H9 (cell line): ENCODE measurements around the gene STIM2. TPM values are rescaled to one million over a fixed set of nuclear protein-coding genes. Genes with fewer than 3 reads are reported as not detected.
"Not testable (repeated sequence)": the region's sequence is repeated elsewhere in the genome, so short reads cannot be mapped to it uniquely, and the experiment has no call there.

ENCODE experiments used
- DNase-seq: peaks from one replicate; pipeline ENCODE4 v3.0.0-alpha.2; 2017
- H2AFZ ChIP-seq: one replicate; pipeline ENCODE4 v1.6.1; 2013; ENCODE audit warnings: mild to moderate bottlenecking, low read length, control low read depth, moderate library complexity
- H2AK5ac ChIP-seq: 2 replicates; pipeline ENCODE4 v1.6.1; 2013; ENCODE audit warnings: low read length, control low read depth, mixed read lengths; ENCODE audit not compliant: insufficient read length
- H2BK120ac ChIP-seq: one replicate; pipeline ENCODE4 v1.6.1; 2013; ENCODE audit warnings: low read depth, mild to moderate bottlenecking, low read length, control low read depth, inconsistent platforms; ENCODE audit not compliant: poor library complexity, severe bottlenecking
- H2BK12ac ChIP-seq: 2 replicates; pipeline ENCODE4 v1.6.1; 2013; ENCODE audit warnings: low read length, control low read depth, mixed read lengths, low read depth; ENCODE audit not compliant: insufficient read length
- H2BK15ac ChIP-seq: 2 replicates; pipeline ENCODE4 v1.6.1; 2013; ENCODE audit warnings: low read depth, low read length, control low read depth
- H2BK20ac ChIP-seq: one replicate; pipeline ENCODE4 v1.6.1; 2013; ENCODE audit warnings: low read depth, mild to moderate bottlenecking, low read length, control low read depth, inconsistent platforms; ENCODE audit not compliant: poor library complexity, severe bottlenecking
- H2BK5ac ChIP-seq: 2 replicates; pipeline ENCODE4 v1.6.1; 2013; ENCODE audit warnings: low read length, control low read depth, mixed read lengths; ENCODE audit not compliant: insufficient read length
- H3K14ac ChIP-seq: 2 replicates; pipeline ENCODE4 v1.6.1; 2013; ENCODE audit warnings: low read length, control low read depth; ENCODE audit not compliant: insufficient read depth
- H3K18ac ChIP-seq: 2 replicates; pipeline ENCODE4 v1.6.1; 2013; ENCODE audit warnings: low read depth, mild to moderate bottlenecking, mixed read lengths, low read length, control low read depth; ENCODE audit not compliant: insufficient read length
- H3K23ac ChIP-seq: 2 replicates; pipeline ENCODE4 v1.6.1; 2013; ENCODE audit warnings: low read length, control low read depth, mixed read lengths, low read depth; ENCODE audit not compliant: insufficient read length
- H3K23me2 ChIP-seq: 2 replicates; pipeline ENCODE4 v1.6.1; 2013; ENCODE audit warnings: low read depth, mild to moderate bottlenecking, mixed read lengths, low read length, control low read depth; ENCODE audit not compliant: insufficient read length, poor library complexity, severe bottlenecking
- H3K27ac ChIP-seq: 2 replicates; pipeline ENCODE4 v1.5.1; 2013; ENCODE audit warnings: low read length, control low read depth, mixed read lengths, low read depth; ENCODE audit not compliant: insufficient read length
- H3K27me3 ChIP-seq: 2 replicates; pipeline ENCODE4 v1.6.1; 2013; ENCODE audit warnings: low read length, control low read depth, inconsistent platforms; ENCODE audit not compliant: insufficient read depth
- H3K4ac ChIP-seq: 2 replicates; pipeline ENCODE4 v1.6.1; 2013; ENCODE audit warnings: low read depth, mild to moderate bottlenecking, control low read depth, inconsistent platforms, low read length, moderate library complexity
- H3K4me1 ChIP-seq: 2 replicates; pipeline ENCODE4 v1.6.1; 2013; ENCODE audit warnings: low read length, control low read depth, inconsistent platforms; ENCODE audit not compliant: insufficient read depth
- H3K4me2 ChIP-seq: 2 replicates; pipeline ENCODE4 v1.6.1; 2013; ENCODE audit warnings: low read length, control low read depth, mixed read lengths; ENCODE audit not compliant: insufficient read length, insufficient read depth
- H3K56ac ChIP-seq: 2 replicates; pipeline ENCODE4 v1.6.1; 2013; ENCODE audit warnings: low read depth, mild to moderate bottlenecking, mixed read lengths, low read length, control low read depth; ENCODE audit not compliant: insufficient read length
- H3K79me1 ChIP-seq: 2 replicates; pipeline ENCODE4 v1.6.1; 2013; ENCODE audit warnings: low read depth, mild to moderate bottlenecking, moderate library complexity, low read length, control low read depth, inconsistent platforms; ENCODE audit not compliant: insufficient read depth, poor library complexity, severe bottlenecking
- H3K79me2 ChIP-seq: 2 replicates; pipeline ENCODE4 v1.6.1; 2013; ENCODE audit warnings: low read length, control low read depth, inconsistent platforms; ENCODE audit not compliant: insufficient read depth
- H3K9ac ChIP-seq: 2 replicates; pipeline ENCODE4 v1.6.1; 2013; ENCODE audit warnings: low read length, control low read depth, mixed read lengths; ENCODE audit not compliant: insufficient read length; ENCODE audit errors: extremely low read depth
- H3K9me3 ChIP-seq: one replicate; pipeline ENCODE4 v1.6.1; 2013; ENCODE audit warnings: low read depth, low read length, inconsistent platforms; ENCODE audit not compliant: control insufficient read depth
- H3T11ph ChIP-seq: one replicate; pipeline ENCODE4 v1.6.1; 2013; ENCODE audit warnings: mild to moderate bottlenecking, low read length, control low read depth, inconsistent platforms
- H4K20me1 ChIP-seq: one replicate; pipeline ENCODE4 v1.6.1; 2013; ENCODE audit not compliant: control insufficient read depth, insufficient read length, insufficient read depth
- H4K5ac ChIP-seq: 2 replicates; pipeline ENCODE4 v1.6.1; 2013; ENCODE audit warnings: low read depth, mild to moderate bottlenecking, mixed read lengths, low read length, control low read depth; ENCODE audit not compliant: insufficient read length
- H4K8ac ChIP-seq: replicated peaks from 2 replicates; pipeline ENCODE4 v1.6.1; 2013; ENCODE audit warnings: low read length, control low read depth, mixed read lengths, low read depth; ENCODE audit not compliant: insufficient read length
- H4K91ac ChIP-seq: 2 replicates; pipeline ENCODE4 v1.6.1; 2013; ENCODE audit warnings: low read depth, mild to moderate bottlenecking, moderate library complexity, mixed read lengths, low read length, control low read depth; ENCODE audit not compliant: insufficient read length
- H3K27ac Mint-ChIP-seq, 3 experiments: 2 replicates in 2 of 3; 3 replicates in 1 of 3; pipeline ENCODE4 v1.8.0; 2020 to 2021; ENCODE audit warnings: mixed read lengths in 3 of 3, mild to moderate bottlenecking in 1 of 3, moderate library complexity in 1 of 3
- H3K27me3 Mint-ChIP-seq: 2 replicates; pipeline ENCODE4 v1.8.0; 2021; ENCODE audit warnings: low read depth, mild to moderate bottlenecking, moderate library complexity, mixed read lengths
- H3K36me3 Mint-ChIP-seq, 3 experiments: 2 replicates in 2 of 3; 3 replicates in 1 of 3; pipeline ENCODE4 v1.8.0; 2020 to 2021; ENCODE audit warnings: low read depth in 3 of 3, mixed read lengths in 3 of 3; ENCODE audit not compliant: insufficient read depth in 1 of 3
- H3K4me1 Mint-ChIP-seq, 2 experiments: 2 replicates each; pipeline ENCODE4 v1.8.0; 2020; ENCODE audit warnings: mixed read lengths in 2 of 2
- H3K4me3 Mint-ChIP-seq, 2 experiments: 2 replicates in 1 of 2; 3 replicates in 1 of 2; pipeline ENCODE4 v1.8.0; 2020 to 2021; ENCODE audit warnings: mild to moderate bottlenecking in 2 of 2, mixed read lengths in 2 of 2, moderate library complexity in 1 of 2
- H3K9me3 Mint-ChIP-seq, 2 experiments: 2 replicates in 1 of 2; 3 replicates in 1 of 2; pipeline ENCODE4 v1.8.0; 2020; ENCODE audit warnings: mild to moderate bottlenecking in 2 of 2, mixed read lengths in 2 of 2, moderate library complexity in 1 of 2
- WGBS: extraction: QIAGEN DNeasy Blood & Tissue Kit; methylation state at CpG from one replicate; pipeline ENCODE4 v1.1.7; 2013; ENCODE audit warnings: missing lambda C conversion rate, low lambda C conversion rate, mixed read lengths; ENCODE audit not compliant: insufficient read length; ENCODE audit errors: extremely low coverage; 5-methylcytosine and 5-hydroxymethylcytosine counted together
- total RNA-seq: library from RNA; stranded (reverse); gene quantifications from 2 replicates; pipeline ENCODE4 v1.2.1, GENCODE V29; 2021
- TF ChIP-seq, protein P1 (sequence below): fragments of 200-600 bp; sonication (generic); conservative IDR thresholded peaks from 3 replicates; pipeline ENCODE4 v1.8.0; 2021; ENCODE audit warnings: antibody characterized with exemption, mild to moderate bottlenecking

The STIM2 gene
- total RNA-seq, 1 experiment from 2014 or later, result 26.2 TPM

DNA sequence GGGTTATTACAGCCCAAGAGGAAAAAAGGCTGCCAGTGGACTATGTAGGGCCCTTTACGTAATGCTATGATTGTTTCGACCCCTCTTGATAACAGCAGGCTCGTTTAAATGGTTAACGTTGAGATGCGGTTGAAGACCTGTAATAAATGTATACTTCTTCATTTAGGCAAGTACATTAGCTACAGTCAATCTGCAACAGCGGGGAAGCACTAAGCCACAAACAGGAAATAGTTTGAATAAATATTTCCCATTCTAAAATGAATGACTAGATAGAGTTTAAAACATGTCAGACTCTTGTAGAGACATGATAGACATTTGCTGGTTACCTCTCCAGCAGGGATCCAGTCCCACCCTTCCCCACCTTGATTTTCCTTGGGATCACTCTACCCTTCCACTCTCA lies 38.1 kb upstream of the STIM2 start:
- H3K9me3 Mint-ChIP-seq, result peaks cover 12 to 16% of the 10 kb centered on the region in 2 experiments
- Histone ChIP-seq H3K4ac (no peak overlapping the region), H3K27ac (no peak overlapping the region), H3K9me3 (no peaks in the 10 kb centered on the region), H2BK15ac (no peak overlapping the region), H3K79me1 (no peaks in the 10 kb centered on the region), H2AFZ (no peak overlapping the region), H2BK20ac (no peak overlapping the region), H4K20me1 (no peaks in the 10 kb centered on the region), H2BK5ac (no peak overlapping the region), H3K9ac (no peak overlapping the region), H3T11ph (no peak overlapping the region), H3K18ac (no peak overlapping the region), H2AK5ac (no peak overlapping the region), H3K14ac (no peak overlapping the region), H3K56ac (no peak overlapping the region), H3K4me1 (peaks cover 6% of the 10 kb centered on the region; the same call in 1 of the 2 replicates), H2BK120ac (no peak overlapping the region), H3K23me2 (no peaks in the 10 kb centered on the region), H4K5ac (no peak overlapping the region), H4K8ac (no peak overlapping the region), H4K91ac (no peak overlapping the region), H3K79me2 (no peaks in the 10 kb centered on the region), H3K27me3 (no peaks in the 10 kb centered on the region), H2BK12ac (no peak overlapping the region), H3K23ac (no peak overlapping the region), H3K4me2 (no peak overlapping the region)
- H3K27ac Mint-ChIP-seq, result peak overlapping the region in 1 of 3 experiments; percentile 36; a peak in 2 of 7 replicates
- H3K4me1 Mint-ChIP-seq, result peaks cover 17 to 23% of the 10 kb centered on the region in 2 experiments
- H3K27me3 Mint-ChIP-seq, result peaks cover 15% of the 10 kb centered on the region
- no CpG with 5 or more reads among the region's 6 CpGs for WGBS
- H3K4me3 Mint-ChIP-seq, result no peak overlapping the region
- peaks cover 7 to 12% (median 10%) of the 10 kb centered on the region in 3 experiments for H3K36me3 Mint-ChIP-seq
- DNase-seq, result no peak
- TF ChIP-seq, protein P1, sequence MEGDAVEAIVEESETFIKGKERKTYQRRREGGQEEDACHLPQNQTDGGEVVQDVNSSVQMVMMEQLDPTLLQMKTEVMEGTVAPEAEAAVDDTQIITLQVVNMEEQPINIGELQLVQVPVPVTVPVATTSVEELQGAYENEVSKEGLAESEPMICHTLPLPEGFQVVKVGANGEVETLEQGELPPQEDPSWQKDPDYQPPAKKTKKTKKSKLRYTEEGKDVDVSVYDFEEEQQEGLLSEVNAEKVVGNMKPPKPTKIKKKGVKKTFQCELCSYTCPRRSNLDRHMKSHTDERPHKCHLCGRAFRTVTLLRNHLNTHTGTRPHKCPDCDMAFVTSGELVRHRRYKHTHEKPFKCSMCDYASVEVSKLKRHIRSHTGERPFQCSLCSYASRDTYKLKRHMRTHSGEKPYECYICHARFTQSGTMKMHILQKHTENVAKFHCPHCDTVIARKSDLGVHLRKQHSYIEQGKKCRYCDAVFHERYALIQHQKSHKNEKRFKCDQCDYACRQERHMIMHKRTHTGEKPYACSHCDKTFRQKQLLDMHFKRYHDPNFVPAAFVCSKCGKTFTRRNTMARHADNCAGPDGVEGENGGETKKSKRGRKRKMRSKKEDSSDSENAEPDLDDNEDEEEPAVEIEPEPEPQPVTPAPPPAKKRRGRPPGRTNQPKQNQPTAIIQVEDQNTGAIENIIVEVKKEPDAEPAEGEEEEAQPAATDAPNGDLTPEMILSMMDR, result no peak

DNA sequence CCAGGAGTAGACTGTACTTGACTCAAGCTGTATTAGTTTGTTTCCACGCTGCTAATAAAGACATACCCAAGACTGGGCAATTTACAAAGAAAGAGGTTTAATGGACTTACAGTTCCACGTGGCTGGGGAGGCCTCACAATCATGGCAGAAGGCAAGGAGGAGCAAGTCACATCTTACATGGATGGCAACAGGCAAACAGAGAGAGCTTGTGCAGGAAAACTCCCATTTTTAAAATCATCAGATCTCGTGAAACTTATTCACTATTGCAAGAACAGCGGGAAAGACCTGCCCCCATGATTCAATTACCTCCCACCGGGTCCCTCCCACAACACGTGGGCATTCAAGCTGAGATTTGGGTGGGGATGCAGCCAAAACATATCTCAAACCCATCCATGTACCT lies 37.7 kb upstream of the STIM2 start:
- H3K4ac ChIP-seq, H4K20me1 ChIP-seq, H3K14ac ChIP-seq, H3K27me3 ChIP-seq, H3K18ac ChIP-seq, H2BK12ac ChIP-seq, H2BK15ac ChIP-seq, H3K79me1 ChIP-seq, H3K23me2 ChIP-seq, H3K9me3 ChIP-seq, H2BK120ac ChIP-seq, H3K4me2 ChIP-seq, H2AK5ac ChIP-seq, H3T11ph ChIP-seq, H2AFZ ChIP-seq, H2BK5ac ChIP-seq, H3K4me3 Mint-ChIP-seq, H4K91ac ChIP-seq, H3K27ac ChIP-seq, H2BK20ac ChIP-seq, H3K56ac ChIP-seq, H4K8ac ChIP-seq, H4K5ac ChIP-seq, H3K4me1 ChIP-seq, H3K9ac ChIP-seq, H3K79me2 ChIP-seq, DNase-seq, H3K23ac ChIP-seq: not testable (repeated sequence)
- peaks cover 12 to 16% of the 10 kb centered on the region in 2 experiments for H3K9me3 Mint-ChIP-seq
- no CpG with 5 or more reads among the region's 6 CpGs for WGBS
- H3K36me3 Mint-ChIP-seq, result peaks cover 7 to 12% (median 10%) of the 10 kb centered on the region in 3 experiments
- H3K4me1 Mint-ChIP-seq, result peaks cover 17 to 23% of the 10 kb centered on the region in 2 experiments
- peaks cover 15% of the 10 kb centered on the region for H3K27me3 Mint-ChIP-seq
- H3K27ac Mint-ChIP-seq, result peak overlapping the region in 1 of 3 experiments; percentile 36; a peak in 2 of 7 replicates
